Cerebellar nuclear complex (tissue), 1 donor: ENCODE data around the gene ARHGAP42.

Experiments
- DNase-seq, 2 experiments: peaks; one replicate each; lab custom pipeline; 2025; lab: John Stamatoyannopoulos, UW

Gene ARHGAP42

GRCh38 chr11:100918551-100919500 lies 231.7 kb downstream of the ARHGAP42 start:
- no peak for DNase-seq

- no peak for DNase-seq
Measured at GRCh38 chr11:100920593-100920992, 233.5 kb downstream of the ARHGAP42 start.

DNA sequence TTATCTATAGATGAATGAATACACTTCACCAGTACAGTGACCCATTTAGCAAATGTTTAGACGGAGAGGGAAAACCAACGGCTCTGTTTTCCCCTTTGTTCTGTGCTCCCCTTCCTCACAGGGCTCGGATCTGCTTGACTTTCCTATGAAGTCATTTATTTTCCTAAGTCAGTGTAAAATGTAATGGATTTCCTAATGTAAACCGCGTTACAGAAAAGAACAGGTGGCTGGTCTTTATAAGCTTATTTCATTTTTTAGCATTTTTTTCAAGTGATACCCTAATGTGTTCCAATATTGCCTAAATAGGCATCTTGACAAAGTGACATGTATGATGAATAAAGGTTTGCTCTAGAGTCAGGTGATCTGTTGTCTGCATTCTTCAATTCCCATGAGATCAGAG lies 235.0 kb downstream of the ARHGAP42 start:
- no peak for DNase-seq

GRCh38 chr11:100923555-100923954 lies 236.5 kb downstream of the ARHGAP42 start:
- no peak for DNase-seq

DNA sequence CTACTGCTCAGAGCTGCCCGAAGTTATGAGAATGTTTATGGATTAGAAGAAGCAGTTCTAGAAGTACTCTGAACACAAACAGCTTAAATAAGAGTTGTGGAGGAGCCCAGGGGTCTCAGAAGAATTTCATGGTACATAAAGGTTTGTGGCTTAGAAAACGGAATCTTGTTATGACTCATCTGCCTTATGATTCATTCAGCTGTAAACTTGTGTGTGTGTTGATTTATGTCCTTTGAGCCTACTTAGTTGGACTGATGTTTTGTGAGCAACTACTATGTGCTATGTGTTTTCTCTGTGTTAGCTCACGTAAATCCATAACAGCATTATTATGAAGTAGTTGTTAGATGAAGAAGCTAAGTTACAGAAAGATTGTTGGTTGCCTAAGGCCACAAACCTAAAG lies 238.8 kb downstream of the ARHGAP42 start:
- no peak for DNase-seq

GRCh38 chr11:100927579-100927978 lies 240.5 kb downstream of the ARHGAP42 start:
- DNase-seq, result no peak

GRCh38 chr11:100928426-100928825 lies 241.3 kb downstream of the ARHGAP42 start:
- DNase-seq, result no peak

GRCh38 chr11:100929377-100929776 lies 242.3 kb downstream of the ARHGAP42 start:
- DNase-seq, result no peak

DNA sequence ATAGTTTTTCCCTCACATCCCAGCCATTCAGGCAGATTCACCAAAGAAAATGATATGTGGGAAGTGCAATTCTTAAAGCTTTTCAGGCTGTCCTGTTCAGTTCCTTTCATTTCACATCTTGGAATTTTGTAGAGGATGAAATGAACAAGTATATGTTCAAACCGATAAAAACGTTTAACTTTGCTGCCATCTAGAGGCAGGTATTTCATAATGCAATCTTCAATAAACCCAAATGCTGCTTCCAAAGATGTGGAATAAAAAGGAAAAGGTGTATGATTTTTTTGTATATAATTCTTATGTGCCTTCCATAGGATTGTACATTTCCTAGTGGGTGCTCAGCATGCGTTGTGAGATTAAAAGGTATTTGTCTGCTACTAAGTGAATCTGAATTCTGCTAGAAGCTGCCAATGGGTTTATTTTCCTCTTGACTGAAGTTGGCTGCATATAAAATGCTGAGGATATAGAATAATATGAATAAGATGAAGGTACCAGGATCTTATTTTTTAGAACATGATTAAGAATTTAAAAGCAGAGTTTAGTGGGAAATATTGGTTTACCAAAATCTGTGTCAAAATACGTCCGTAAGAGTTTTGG lies 243.2 kb downstream of the ARHGAP42 start:
- peak in 1 of 2 experiments; percentile 50 for DNase-seq

DNA sequence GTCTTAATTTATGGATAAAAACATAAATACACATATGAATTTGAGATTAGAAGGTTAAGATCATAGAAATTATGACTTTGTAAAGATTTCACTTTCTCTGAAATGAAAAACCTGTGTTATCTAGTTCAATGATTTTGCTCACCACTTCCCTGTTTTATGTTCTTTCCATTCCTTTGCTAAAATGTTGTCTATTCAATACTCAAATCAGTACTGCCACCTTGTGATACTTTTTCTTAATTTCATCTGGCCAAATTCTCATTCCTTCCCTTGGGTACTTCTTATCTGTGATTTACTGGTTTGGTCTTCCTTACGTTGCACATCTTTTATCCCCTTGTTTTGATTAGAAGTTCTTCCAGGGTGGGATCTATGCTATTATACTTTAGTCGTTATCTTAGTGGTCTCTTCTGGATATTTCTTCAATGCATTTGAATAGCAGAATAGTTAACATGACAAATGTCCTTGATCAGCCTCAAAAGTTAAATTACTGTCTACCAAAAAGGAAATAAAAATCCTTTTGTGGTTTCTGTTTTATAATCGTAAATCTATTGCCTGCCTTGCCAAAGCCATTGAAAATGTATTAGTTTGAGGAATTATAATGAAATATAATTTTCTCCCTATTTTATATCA lies 245.5 kb downstream of the ARHGAP42 start:
- no peak for DNase-seq

DNA sequence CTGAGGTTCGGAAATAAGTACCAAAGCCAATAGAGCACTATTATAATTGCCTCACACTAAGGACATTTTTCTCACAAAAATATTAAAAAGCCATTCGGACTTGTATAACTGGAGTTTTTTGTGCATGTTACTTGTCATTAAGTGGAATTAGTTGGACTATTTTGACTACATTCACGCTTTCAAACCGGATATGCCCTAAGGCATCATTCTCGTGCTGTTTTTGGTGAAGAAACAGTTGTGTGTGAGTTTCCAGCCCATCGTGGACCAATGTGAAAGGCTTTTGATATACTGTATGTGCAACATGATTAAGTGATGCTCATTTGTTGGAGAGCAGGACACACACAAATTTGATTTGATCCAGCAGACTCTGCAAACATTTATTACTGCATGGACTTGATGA lies 249.7 kb downstream of the ARHGAP42 start:
- DNase-seq, result no peak

- no peak for DNase-seq
Measured at GRCh38 chr11:100939571-100939970, 252.5 kb downstream of the ARHGAP42 start.

DNA sequence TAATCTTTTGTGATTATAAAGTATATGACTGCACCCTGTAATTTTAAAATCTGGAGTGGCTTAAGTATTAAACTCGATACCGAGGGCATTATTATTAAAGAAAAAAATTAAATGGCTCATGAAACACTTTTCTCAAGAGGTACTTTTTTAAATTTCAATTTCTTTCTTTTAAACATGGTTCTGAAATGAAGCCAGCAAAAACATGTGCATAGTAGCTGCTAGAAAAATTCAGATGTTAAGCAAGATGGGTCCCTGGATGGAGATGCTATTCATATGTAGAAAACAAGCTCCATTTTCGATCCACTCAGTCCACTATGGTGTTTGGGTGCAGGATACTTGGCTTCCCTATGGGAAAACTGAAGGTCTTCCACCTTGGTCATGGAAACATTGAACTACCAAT lies 253.0 kb downstream of the ARHGAP42 start:
- DNase-seq, result no peak

DNA sequence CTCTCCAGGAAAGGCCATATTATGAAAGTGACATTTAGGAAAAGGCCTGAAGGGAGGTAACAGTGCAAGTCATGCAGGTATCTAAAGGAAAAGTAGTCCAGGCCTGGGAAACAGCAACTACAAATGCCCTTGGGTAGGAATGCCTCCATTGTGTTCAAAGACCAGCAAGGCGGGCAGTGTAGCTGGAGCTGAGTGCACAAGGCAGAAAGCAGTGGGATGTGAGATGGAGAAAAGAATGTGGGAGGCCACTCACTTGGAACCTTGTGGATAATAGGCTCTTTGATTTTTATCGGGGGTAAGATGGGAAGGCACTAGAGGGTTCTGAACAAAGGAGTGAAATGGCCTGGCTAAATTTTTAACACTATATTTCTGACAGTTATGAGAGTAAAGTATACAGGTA lies 253.9 kb downstream of the ARHGAP42 start:
- no peak for DNase-seq

GRCh38 chr11:100942016-100942415 lies 254.9 kb downstream of the ARHGAP42 start:
- DNase-seq, result no peak

- DNase-seq, result no peak
Measured at GRCh38 chr11:100948936-100949335, 261.8 kb downstream of the ARHGAP42 start.

GRCh38 chr11:100949443-100949842 lies 262.4 kb downstream of the ARHGAP42 start:
- no peak for DNase-seq

GRCh38 chr11:100955318-100955717 lies 268.2 kb downstream of the ARHGAP42 start:
- no peak for DNase-seq

- no peak for DNase-seq
Measured at GRCh38 chr11:100956351-100956750, 269.3 kb downstream of the ARHGAP42 start.

DNA sequence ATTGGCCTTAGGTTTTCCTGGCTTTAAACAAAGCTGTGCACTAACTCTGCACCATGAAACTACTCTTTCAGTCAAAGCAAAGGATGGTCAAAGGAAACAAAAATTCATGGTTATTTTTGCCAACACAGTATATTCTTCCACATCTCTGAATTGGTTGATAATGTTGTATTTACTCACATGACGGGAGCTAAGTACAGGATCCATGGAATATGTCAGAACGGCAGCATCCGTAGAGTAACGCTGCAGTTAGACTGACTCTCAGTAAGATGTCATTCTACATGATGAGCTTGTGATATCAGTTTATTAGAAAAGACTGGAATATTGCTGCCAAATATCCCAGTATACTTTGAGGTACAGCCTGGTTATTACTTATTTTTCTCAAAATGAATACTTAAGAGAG lies 270.4 kb downstream of the ARHGAP42 start:
- DNase-seq, result no peak

GRCh38 chr11:100961633-100962032 lies 274.5 kb downstream of the ARHGAP42 start:
- DNase-seq, result no peak

GRCh38 chr11:100963375-100963774 lies 276.3 kb downstream of the ARHGAP42 start:
- no peak for DNase-seq

DNA sequence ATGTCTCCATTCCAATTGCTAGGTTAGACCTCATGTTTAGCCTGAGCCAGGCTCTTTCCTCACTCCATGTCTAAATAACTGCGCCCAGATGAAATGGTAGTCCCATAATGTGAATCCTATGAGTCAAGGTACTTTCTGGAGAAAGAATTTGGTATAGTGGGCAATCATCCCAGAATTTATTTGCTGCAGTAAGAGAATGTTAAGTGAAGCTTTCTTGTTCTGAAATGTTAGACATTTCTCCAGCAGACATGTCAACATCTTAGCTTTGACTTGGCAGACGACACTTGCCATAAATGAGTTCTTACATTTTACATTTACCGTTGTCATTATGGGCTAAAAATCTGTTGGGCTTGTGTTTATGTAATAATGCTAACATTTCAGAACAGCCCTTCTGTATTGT lies 277.3 kb downstream of the ARHGAP42 start:
- no peak for DNase-seq
